ENCODE results near the gene CREB3L2.

DNA sequence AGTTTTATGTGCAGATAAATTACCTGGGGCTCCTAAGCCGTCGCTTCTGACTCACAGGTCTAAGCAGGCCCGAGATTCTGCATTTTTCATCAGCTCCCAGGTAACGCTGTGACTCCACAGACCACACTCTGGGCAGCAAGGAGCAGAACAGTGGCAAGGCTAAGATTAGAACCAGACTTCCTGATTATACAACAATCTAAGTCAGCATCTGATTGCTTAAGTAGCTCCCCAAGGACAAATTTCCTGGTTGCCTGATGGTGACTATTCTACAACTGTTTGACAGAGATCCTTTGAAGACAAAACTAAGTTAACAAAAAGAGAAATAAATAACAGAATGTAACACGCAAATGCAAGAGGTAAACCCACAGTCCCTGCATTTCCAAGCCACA is 69.0 kb downstream of the CREB3L2 start:
- no peak for TF ChIP-seq EZH2phosphoT487 (IDR thresholded peaks at IDR 0.05; ENCODE audit: borderline replicate concordance, low read depth, low read length)
- TF ChIP-seq, protein P1, sequence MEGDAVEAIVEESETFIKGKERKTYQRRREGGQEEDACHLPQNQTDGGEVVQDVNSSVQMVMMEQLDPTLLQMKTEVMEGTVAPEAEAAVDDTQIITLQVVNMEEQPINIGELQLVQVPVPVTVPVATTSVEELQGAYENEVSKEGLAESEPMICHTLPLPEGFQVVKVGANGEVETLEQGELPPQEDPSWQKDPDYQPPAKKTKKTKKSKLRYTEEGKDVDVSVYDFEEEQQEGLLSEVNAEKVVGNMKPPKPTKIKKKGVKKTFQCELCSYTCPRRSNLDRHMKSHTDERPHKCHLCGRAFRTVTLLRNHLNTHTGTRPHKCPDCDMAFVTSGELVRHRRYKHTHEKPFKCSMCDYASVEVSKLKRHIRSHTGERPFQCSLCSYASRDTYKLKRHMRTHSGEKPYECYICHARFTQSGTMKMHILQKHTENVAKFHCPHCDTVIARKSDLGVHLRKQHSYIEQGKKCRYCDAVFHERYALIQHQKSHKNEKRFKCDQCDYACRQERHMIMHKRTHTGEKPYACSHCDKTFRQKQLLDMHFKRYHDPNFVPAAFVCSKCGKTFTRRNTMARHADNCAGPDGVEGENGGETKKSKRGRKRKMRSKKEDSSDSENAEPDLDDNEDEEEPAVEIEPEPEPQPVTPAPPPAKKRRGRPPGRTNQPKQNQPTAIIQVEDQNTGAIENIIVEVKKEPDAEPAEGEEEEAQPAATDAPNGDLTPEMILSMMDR (conservative IDR thresholded peaks at IDR 0.05; ENCODE audit: low read length), result no peak

Data from OCI-LY7 (cell line).